Erythroblast (primary cell): Measurements from ENCODE around the gene THRA.

ENCODE experiments used
- GATA1 ChIP-seq: IDR thresholded peaks from 2 replicates; pipeline ENCODE4 v1.6.1; 2011; ENCODE audit warnings: low read depth, mild to moderate bottlenecking, control low read depth, low read length, moderate library complexity
- POLR2A ChIP-seq: IDR thresholded peaks from 2 replicates; pipeline ENCODE4 v1.6.1; 2011; ENCODE audit warnings: mild to moderate bottlenecking, low read length

DNA sequence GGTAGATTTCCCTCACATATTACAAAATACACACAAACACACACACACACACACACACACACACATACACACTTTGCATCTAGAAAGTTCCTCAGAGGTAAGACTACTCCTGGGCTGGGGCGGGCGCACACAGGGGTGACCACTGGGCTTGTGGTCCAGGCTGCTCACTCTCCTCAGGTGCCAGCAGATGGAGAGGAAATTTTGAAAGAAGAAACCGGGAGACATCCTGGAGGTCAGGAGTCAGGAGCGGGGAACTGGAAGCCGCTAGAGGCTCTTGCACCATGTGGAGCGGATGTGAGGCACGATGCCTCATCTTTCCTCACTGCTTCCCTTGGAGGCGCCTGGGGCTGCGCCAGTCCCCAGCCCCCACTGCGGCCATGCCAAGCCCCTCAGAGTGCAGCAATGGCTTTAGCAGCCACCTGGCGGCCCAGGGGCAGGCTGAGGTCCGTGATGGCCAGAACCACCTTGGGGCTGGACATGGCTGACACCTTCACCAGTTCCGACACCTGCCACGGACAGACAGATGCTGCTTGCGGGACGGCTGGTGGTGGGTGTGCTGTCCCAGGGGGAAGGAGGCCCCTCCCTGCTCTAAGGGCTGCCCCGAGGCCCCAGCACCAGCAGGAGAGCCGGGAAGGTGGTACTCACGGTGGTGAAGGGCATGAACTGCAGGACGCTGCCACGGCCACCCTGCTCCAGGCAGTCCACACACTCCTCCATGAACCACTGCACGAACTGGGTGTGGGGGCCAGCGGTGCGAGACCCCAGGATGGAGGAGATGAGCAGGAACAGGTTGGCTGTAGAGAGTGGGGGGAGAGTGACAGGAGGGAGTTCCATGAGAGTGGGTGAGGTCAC is 43.4 kb upstream of the THRA start:
- no peak for TF ChIP-seq POLR2A
- TF ChIP-seq GATA1 = no peak
